IMR-90 (cell line): ENCODE measurements around the gene STARD3. TPM values are rescaled to one million over a fixed set of nuclear protein-coding genes. Genes with fewer than 3 reads are reported as not detected.

ENCODE experiments used
- ATAC-seq: fragments of 200-7000 bp; cut with Tn5 transposase; 2 replicates; pipeline ENCODE4 v1.9.1; 2020; ENCODE audit warnings: low read depth, mild to moderate bottlenecking, moderate library complexity
- BruUV-seq: library from RNA; stranded (reverse); fragments of 400-500 nt; replicated peaks from 2 replicates; lab custom pipeline; 2021; lab: Mats Ljungman, UMichigan
- CTCF ChIA-PET: fragments of 300-600 bp; formaldehyde crosslinking; extraction: SDS; loops from one replicate; lab custom pipeline; 2021; ENCODE audit warnings: antibody characterized with exemption; lab: Yijun Ruan, JAX
- POLR2A ChIA-PET: fragments of 300-600 bp; sonication (Branson Sonifier 250); formaldehyde crosslinking; loops from one replicate; lab custom pipeline; 2022; ENCODE audit warnings: antibody characterized with exemption; ENCODE audit not compliant: unreplicated experiment; lab: Charles Lee
- DNase-seq: peaks from one replicate; pipeline ENCODE4 v3.0.0; 2013
- H2AFZ ChIP-seq: replicated peaks from 2 replicates; pipeline ENCODE3; 2013; ENCODE audit warnings: low read length, mild to moderate bottlenecking; ENCODE audit not compliant: poor library complexity
- H2AK5ac ChIP-seq: 2 replicates; pipeline ENCODE4 v1.6.1; 2013; ENCODE audit warnings: low read depth, low read length, inconsistent platforms
- H2AK9ac ChIP-seq: replicated peaks from 2 replicates; pipeline ENCODE3; 2013; ENCODE audit warnings: mild to moderate bottlenecking, low read depth, low read length, moderate library complexity; ENCODE audit not compliant: poor library complexity
- H2BK120ac ChIP-seq: 2 replicates; pipeline ENCODE4 v1.6.1; 2013; ENCODE audit warnings: low read depth, low read length, inconsistent platforms
- H2BK15ac ChIP-seq: 3 replicates; pipeline ENCODE4 v1.6.1; 2013; ENCODE audit warnings: low read depth, low read length, inconsistent platforms
- H2BK20ac ChIP-seq: 2 replicates; pipeline ENCODE4 v1.6.1; 2013; ENCODE audit warnings: low read depth, mild to moderate bottlenecking, inconsistent platforms, low read length, moderate library complexity
- H2BK5ac ChIP-seq: 2 replicates; pipeline ENCODE4 v1.6.1; 2013; ENCODE audit warnings: mild to moderate bottlenecking, low read depth, low read length, inconsistent platforms; ENCODE audit not compliant: poor library complexity, severe bottlenecking
- H3K14ac ChIP-seq: replicated peaks from 2 replicates; pipeline ENCODE4 v1.6.1; 2013; ENCODE audit warnings: low read depth, low read length, inconsistent platforms
- H3K18ac ChIP-seq: 2 replicates; pipeline ENCODE4 v1.6.1; 2013; ENCODE audit warnings: low read depth, low read length, control low read depth
- H3K23ac ChIP-seq: 2 replicates; pipeline ENCODE4 v1.6.1; 2013; ENCODE audit warnings: low read depth, low read length, inconsistent platforms
- H3K27ac ChIP-seq: 2 replicates; pipeline ENCODE4 v1.5.1; 2013; ENCODE audit warnings: mild to moderate bottlenecking, control low read depth, low read length; ENCODE audit not compliant: insufficient read depth
- H3K27me3 ChIP-seq: 2 replicates; pipeline ENCODE4 v1.6.1; 2013; ENCODE audit warnings: low read length; ENCODE audit not compliant: control insufficient read depth, insufficient read depth
- H3K36me3 ChIP-seq: 2 replicates; pipeline ENCODE4 v1.6.1; 2013; ENCODE audit warnings: low read length, mixed read lengths; ENCODE audit not compliant: control insufficient read depth, insufficient read depth
- H3K4ac ChIP-seq: 2 replicates; pipeline ENCODE4 v1.6.1; 2013; ENCODE audit warnings: low read depth, low read length, inconsistent platforms
- H3K4me1 ChIP-seq: 2 replicates; pipeline ENCODE4 v1.6.1; 2013; ENCODE audit warnings: low read length, mixed read lengths; ENCODE audit not compliant: control insufficient read depth, insufficient read depth
- H3K4me2 ChIP-seq: 2 replicates; pipeline ENCODE4 v1.6.1; 2013; ENCODE audit warnings: low read depth, mild to moderate bottlenecking, control low read depth, low read length, moderate library complexity
- H3K4me3 ChIP-seq: 2 replicates; pipeline ENCODE4 v1.5.1; 2013; ENCODE audit warnings: low read depth, mild to moderate bottlenecking, control low read depth, low read length, moderate library complexity; ENCODE audit not compliant: insufficient read depth
- H3K56ac ChIP-seq: 2 replicates; pipeline ENCODE4 v1.6.1; 2013; ENCODE audit warnings: low read length, inconsistent platforms; ENCODE audit not compliant: insufficient read depth; ENCODE audit errors: extremely low read depth
- H3K79me1 ChIP-seq, 2 experiments: 2 replicates each; pipeline ENCODE4 v1.6.1; 2013; ENCODE audit warnings: low read length in 2 of 2, inconsistent platforms in 1 of 2, low read depth in 1 of 2
- H3K9ac ChIP-seq: 2 replicates; pipeline ENCODE4 v1.6.1; 2013; ENCODE audit warnings: low read depth, low read length, control low read depth
- H3K9me1 ChIP-seq: 2 replicates; pipeline ENCODE4 v1.6.1; 2013; ENCODE audit warnings: low read length, inconsistent platforms; ENCODE audit not compliant: insufficient read depth
- H3K9me3 ChIP-seq: 2 replicates; pipeline ENCODE4 v1.6.1; 2013; ENCODE audit warnings: low read length; ENCODE audit not compliant: control insufficient read depth, insufficient read depth
- H4K20me1 ChIP-seq: 2 replicates; pipeline ENCODE4 v1.6.1; 2013; ENCODE audit warnings: low read length, inconsistent platforms; ENCODE audit not compliant: insufficient read depth
- H4K5ac ChIP-seq: 2 replicates; pipeline ENCODE4 v1.6.1; 2013; ENCODE audit warnings: mild to moderate bottlenecking, low read depth, low read length, control low read depth
- H4K8ac ChIP-seq, 2 experiments: 2 replicates each; pipeline ENCODE4 v1.6.1; 2013; ENCODE audit warnings: low read depth in 2 of 2, low read length in 2 of 2, control low read depth in 1 of 2, inconsistent platforms in 1 of 2
- H4K91ac ChIP-seq: 2 replicates; pipeline ENCODE4 v1.6.1; 2013; ENCODE audit warnings: low read depth, low read length, inconsistent platforms; ENCODE audit not compliant: insufficient read depth
- FOS ChIP-seq: fragments of 150-350 bp; IDR thresholded peaks from 2 replicates; pipeline ENCODE4 v1.6.1; 2016; ENCODE audit warnings: low read depth, low read length
- RAD21 ChIP-seq: IDR thresholded peaks from 2 replicates; pipeline ENCODE4 v1.6.1; 2012; ENCODE audit warnings: low read length, improper control_type of control experiment
- RCOR1 ChIP-seq: IDR thresholded peaks from 2 replicates; pipeline ENCODE4 v1.6.1; 2012; ENCODE audit warnings: mild to moderate bottlenecking, low read length, improper control_type of control experiment; ENCODE audit not compliant: insufficient replicate concordance
- WGBS, 2 experiments: methylation state at CpG; one replicate each; pipeline versions ENCODE4 v1.1.5 to v1.1.7; 2013; ENCODE audit warnings: missing lambda C conversion rate in 2 of 2; ENCODE audit not compliant: insufficient read length in 1 of 2; ENCODE audit errors: extremely low coverage in 2 of 2; 5-methylcytosine and 5-hydroxymethylcytosine counted together
- dilution Hi-C: fragments of 300-500 bp; cut with HindIII; formaldehyde crosslinking; loops from one replicate; pipeline ENCODE4 v1.14.3; 2018; ENCODE audit warnings: low sequenced_read_pairs; ENCODE audit not compliant: unreplicated experiment
- in situ Hi-C: fragments of 300-500 bp; cut with MboI; formaldehyde crosslinking; loops from 3 replicates; pipeline ENCODE4 v1.14.3; 2019; ENCODE audit warnings: low sequenced_read_pairs, inconsistent platforms, mixed read lengths
- intact Hi-C: fragments of 100-400 bp; cut with micrococcal nuclease; formaldehyde crosslinking; loops from 2 replicates; pipeline ENCODE4 v1.10.0; 2022
- polyA plus RNA-seq, 3 experiments: library from polyadenylated mRNA; depleted of rRNA; stranded (reverse); fragments of >200 nt; gene quantifications; 2 replicates each; pipeline ENCODE4 v1.2.3, GENCODE V29; 2012; ENCODE audit warnings: low replicate concordance in 1 of 3
- total RNA-seq: library from RNA; depleted of rRNA; stranded (reverse); fragments of >200 nt; gene quantifications from 2 replicates; pipeline ENCODE4 v1.2.3, GENCODE V29; 2012

Gene STARD3
- total and polyA plus RNA-seq, 2 of the 4 experiments (the other 2 are of a cell fraction): 8.1 to 50.4 TPM

- H2BK20ac ChIP-seq: no peak overlapping the region
- no peak overlapping the region for H2AFZ ChIP-seq
- ChIA-PET POLR2A (no interaction called here), CTCF (no interaction called here)
- no peak overlapping the region for H2AK9ac ChIP-seq
- H3K4me3 ChIP-seq: no peak overlapping the region
- H3K23ac ChIP-seq: no peak overlapping the region
- peaks cover 14% of the 10 kb centered on the region; the same call in 1 of the 2 replicates for H4K20me1 ChIP-seq
- H2BK5ac ChIP-seq: no peak overlapping the region
- in situ Hi-C loops: no loop called here
- no peak overlapping the region for H3K9ac ChIP-seq
- H3K18ac ChIP-seq: no peak overlapping the region
- no peak overlapping the region for H2BK120ac ChIP-seq
- H3K4ac ChIP-seq: no peak overlapping the region
- H4K91ac ChIP-seq: no peak overlapping the region
- H3K4me2 ChIP-seq: no peak overlapping the region
- no peaks in the 10 kb centered on the region for H3K4me1 ChIP-seq
- H2AK5ac ChIP-seq: no peak overlapping the region
- H3K36me3 ChIP-seq: no peaks in the 10 kb centered on the region
- no peak overlapping the region for H3K56ac ChIP-seq
- H3K79me1 ChIP-seq: no peaks in the 10 kb centered on the region
- no peak overlapping the region for H3K27ac ChIP-seq
- no peak overlapping the region for H2BK15ac ChIP-seq
- H3K27me3 ChIP-seq: peaks cover 71% of the 10 kb centered on the region
- WGBS, 2 experiments: no CpG with 5 or more reads among the region's 11 CpGs
- dilution Hi-C loops: no loop called here
- no peak overlapping the region for H3K14ac ChIP-seq
- no peak overlapping the region for H4K8ac ChIP-seq
- H3K9me3 ChIP-seq: peaks cover 4% of the 10 kb centered on the region; the same call in 1 of the 2 replicates
- intact Hi-C loops: no loop called here
- no peak for ATAC-seq
- no peak for DNase-seq
- no peaks in the 10 kb centered on the region for H3K9me1 ChIP-seq
- no peak for TF ChIP-seq RCOR1
- TF ChIP-seq FOS: no peak
- TF ChIP-seq RAD21: no peak
- no peak overlapping the region for H4K5ac ChIP-seq
- no TSS peak for BruUV-seq
Measured at GRCh38 chr17:39595928-39596510, 40.9 kb upstream of the STARD3 start.
